Liver (tissue), 9 donors: ENCODE measurements around the gene KIAA0753. TPM values are rescaled to one million over a fixed set of nuclear protein-coding genes. Genes with fewer than 3 reads are reported as not detected.

ENCODE experiments used
- DNase-seq: peaks from one replicate; pipeline ENCODE4 v3.0.0-alpha.2; 2017; ENCODE audit warnings: low spot score
- H3K27ac ChIP-seq, 2 donors: one replicate each; pipeline ENCODE4 v1.7.0; 2013; ENCODE audit warnings: inconsistent platforms in 2 of 2, low read length in 2 of 2, control low read depth in 1 of 2, low read depth in 1 of 2, mild to moderate bottlenecking in 1 of 2
- H3K27me3 ChIP-seq, 4 donors: one replicate each; pipeline versions ENCODE4 v1.6.1 to v1.7.0; 2013; ENCODE audit warnings: low read length in 3 of 4, inconsistent platforms in 1 of 4, mild to moderate bottlenecking in 1 of 4, moderate library complexity in 1 of 4; ENCODE audit not compliant: control insufficient read depth in 4 of 4, insufficient read depth in 4 of 4
- H3K36me3 ChIP-seq, 4 donors: one replicate each; pipeline versions ENCODE4 v1.6.1 to v1.7.0; 2013; ENCODE audit warnings: low read length in 3 of 4, mild to moderate bottlenecking in 3 of 4, low read depth in 1 of 4, moderate library complexity in 1 of 4; ENCODE audit not compliant: control insufficient read depth in 4 of 4, insufficient read depth in 3 of 4
- H3K4me1 ChIP-seq, 4 donors: one replicate each; pipeline versions ENCODE4 v1.6.1 to v1.7.0; 2013; ENCODE audit warnings: low read length in 3 of 4, mild to moderate bottlenecking in 3 of 4, moderate library complexity in 1 of 4; ENCODE audit not compliant: control insufficient read depth in 4 of 4, insufficient read depth in 4 of 4
- H3K4me3 ChIP-seq, 3 donors: one replicate each; pipeline versions ENCODE4 v1.6.1 to v1.7.0; 2013; ENCODE audit warnings: low read length in 3 of 3, control low read depth in 1 of 3, low read depth in 1 of 3, mild to moderate bottlenecking in 1 of 3
- H3K9ac ChIP-seq, 2 donors: one replicate each; pipeline ENCODE4 v1.7.0; 2013; ENCODE audit warnings: low read length in 2 of 2, mild to moderate bottlenecking in 2 of 2, moderate library complexity in 2 of 2, control low read depth in 1 of 2, low read depth in 1 of 2
- H3K9me3 ChIP-seq, 4 donors: one replicate each; pipeline versions ENCODE4 v1.6.1 to v1.7.0; 2013; ENCODE audit warnings: low read length in 3 of 4; ENCODE audit not compliant: control insufficient read depth in 4 of 4
- EGR1 ChIP-seq, 2 donors: IDR thresholded peaks; 2 replicates each; pipeline ENCODE4 v1.6.1; 2016 to 2018; ENCODE audit warnings: antibody characterized with exemption in 2 of 2, low read depth in 2 of 2
- FOXA1 ChIP-seq: IDR thresholded peaks from 2 replicates; pipeline ENCODE4 v1.6.1; 2016; ENCODE audit warnings: antibody characterized with exemption
- FOXA2 ChIP-seq: IDR thresholded peaks from 2 replicates; pipeline ENCODE4 v1.6.1; 2016; ENCODE audit warnings: antibody characterized with exemption
- GABPA ChIP-seq, 2 donors: IDR thresholded peaks in 1 of 2; conservative IDR thresholded peaks in 1 of 2; 2 replicates each; pipeline ENCODE4 v1.6.1; 2016; ENCODE audit warnings: antibody characterized with exemption in 2 of 2, mild to moderate bottlenecking in 1 of 2, moderate library complexity in 1 of 2
- HNF4A ChIP-seq, 2 donors: conservative IDR thresholded peaks; 2 replicates each; pipeline ENCODE4 v1.6.1; 2016; ENCODE audit warnings: antibody characterized with exemption in 2 of 2, mild to moderate bottlenecking in 2 of 2
- HNF4G ChIP-seq: IDR thresholded peaks from 2 replicates; pipeline ENCODE4 v1.6.1; 2016; ENCODE audit warnings: antibody characterized with exemption
- JUND ChIP-seq, 2 donors: IDR thresholded peaks; 2 replicates each; pipeline ENCODE4 v1.6.1; 2016; ENCODE audit warnings: antibody characterized with exemption in 2 of 2
- NR2F2 ChIP-seq: IDR thresholded peaks from 2 replicates; pipeline ENCODE4 v1.6.1; 2016; ENCODE audit warnings: antibody characterized with exemption
- RXRA ChIP-seq, 2 donors: IDR thresholded peaks; 2 replicates each; pipeline ENCODE4 v1.6.1; 2017 to 2018; ENCODE audit warnings: antibody characterized with exemption in 2 of 2, mild to moderate bottlenecking in 1 of 2
- SP1 ChIP-seq: IDR thresholded peaks from 2 replicates; pipeline ENCODE4 v1.6.1; 2018; ENCODE audit warnings: antibody characterized with exemption, mild to moderate bottlenecking
- TAF1 ChIP-seq: conservative IDR thresholded peaks from 2 replicates; pipeline ENCODE4 v1.6.1; 2016; ENCODE audit warnings: antibody characterized with exemption, mild to moderate bottlenecking
- YY1 ChIP-seq: IDR thresholded peaks from 2 replicates; pipeline ENCODE4 v1.6.1; 2016; ENCODE audit warnings: antibody characterized with exemption, mild to moderate bottlenecking
- WGBS: extraction: QIAGEN DNeasy Blood & Tissue Kit; methylation state at CpG from one replicate; pipeline ENCODE4 v1.1.7; 2013; 5-methylcytosine and 5-hydroxymethylcytosine counted together
- polyA plus RNA-seq, 2 donors: library from polyadenylated mRNA; stranded (reverse) in 1 of 2; unstranded in 1 of 2; fragments of 200-250 nt in 1 of 2; fragments of >200 nt in 1 of 2; fragmentation: Nextera tagmentation in 1 of 2; extraction: Ambion mirVana in 1 of 2; gene quantifications; one replicate each; pipeline versions ENCODE4 v1.2.1 to v1.2.3, GENCODE V29; 2013 to 2015
- total RNA-seq, 2 donors: library from RNA; depleted of rRNA; stranded (reverse); fragments of >200 nt; gene quantifications; one replicate each; pipeline ENCODE4 v1.2.3, GENCODE V29; 2014
- TF ChIP-seq, protein P1 (sequence below): IDR thresholded peaks from 2 replicates; pipeline ENCODE4 v1.6.1; 2016; ENCODE audit warnings: antibody characterized with exemption
- TF ChIP-seq, protein P2 (sequence below): IDR thresholded peaks from 2 replicates; pipeline ENCODE4 v1.6.1; 2016; ENCODE audit warnings: antibody characterized with exemption
- TF ChIP-seq, protein P3 (sequence below): IDR thresholded peaks from 2 replicates; pipeline ENCODE4 v1.6.1; 2016; ENCODE audit warnings: antibody characterized with exemption, mild to moderate bottlenecking
- TF ChIP-seq, protein P4 (sequence below): fragments of 150-350 bp; IDR thresholded peaks from 2 replicates; pipeline ENCODE4 v1.5.1; 2017; ENCODE audit warnings: improper control_type of control experiment, low read depth, low read length; ENCODE audit not compliant: missing input control
- donor health status: healthy.
- donor health status: healthy.
- donor health status: healthy.
- donor health status: healthy.
- donor health status: healthy.

KIAA0753 gene
- total and polyA plus RNA-seq, 4 donors = 2.0 to 5.9 (median 3.0) TPM

DNA sequence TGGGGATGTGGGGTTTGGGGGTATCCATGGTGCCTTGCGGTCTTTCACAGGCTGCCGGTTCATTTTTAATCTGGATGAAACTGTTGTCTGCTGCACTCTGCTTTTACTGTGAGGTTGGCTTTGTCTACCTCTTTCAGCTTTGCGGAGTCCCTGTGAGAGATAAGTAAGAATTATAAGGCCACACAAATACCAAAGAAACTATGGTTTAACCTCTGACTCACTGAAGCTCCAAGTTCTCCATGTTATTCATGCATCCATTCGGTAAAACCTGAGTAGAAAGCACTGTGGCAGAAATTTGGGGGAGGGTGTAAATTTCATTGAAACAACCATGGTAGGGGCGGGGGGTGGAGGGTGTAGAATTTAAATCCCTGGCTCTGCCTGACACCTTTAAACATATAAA lies 30.5 kb downstream of the KIAA0753 start:
- Histone ChIP-seq H3K4me1 (no peaks in the 10 kb centered on the region), H3K9ac (no peak overlapping the region), H3K27me3 (no peaks in the 10 kb centered on the region), H3K9me3 (no peaks in the 10 kb centered on the region), H3K4me3 (no peak overlapping the region), H3K36me3 (peaks cover 7 to 38% (median 26%) of the 10 kb centered on the region in 4 donors), H3K27ac (no peak overlapping the region)
- TF ChIP-seq RXRA (IDR thresholded peaks at IDR 0.05) = no peak
- 98% methylated on average over 5 of the region's 5 CpGs for WGBS
- no peak for DNase-seq

DNA sequence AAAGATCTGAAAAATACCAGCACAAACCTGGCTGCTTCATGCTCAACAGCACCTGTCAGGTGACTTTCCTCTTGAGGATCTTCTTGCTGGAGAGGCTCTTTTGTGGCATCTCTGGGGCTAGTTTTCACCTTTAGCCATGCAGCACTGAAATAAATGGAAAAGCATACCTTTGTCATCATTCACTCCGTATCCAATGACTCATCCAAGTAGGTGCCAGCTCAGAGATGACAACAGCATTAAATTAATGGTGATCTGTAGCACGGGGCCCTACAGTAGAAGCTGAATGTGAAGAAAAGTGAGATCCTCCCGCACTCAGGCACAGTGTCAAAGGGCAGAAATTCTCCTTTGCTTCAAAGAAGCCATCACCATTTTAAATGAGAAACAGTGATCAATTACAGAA lies 32.2 kb downstream of the KIAA0753 start:
- Histone ChIP-seq H3K27me3 (no peaks in the 10 kb centered on the region), H3K4me3 (no peak overlapping the region), H3K27ac (no peak overlapping the region), H3K36me3 (peaks cover 7 to 39% (median 26%) of the 10 kb centered on the region in 4 donors), H3K4me1 (no peaks in the 10 kb centered on the region), H3K9me3 (no peaks in the 10 kb centered on the region), H3K9ac (no peak overlapping the region)
- WGBS = 95% methylated on average over 3 of the region's 3 CpGs
- DNase-seq = no peak
- TF ChIP-seq HNF4G (no peak), GABPA (IDR thresholded peaks at IDR 0.05 in 1 of 2, conservative IDR thresholded peaks at IDR 0.05 in 1 of 2) (no peak), FOXA1 (no peak), EGR1 (IDR thresholded peaks at IDR 0.05; ENCODE audit: low read depth in 2 of 2) (no peak), HNF4A (conservative IDR thresholded peaks at IDR 0.05) (no peak), YY1 (no peak), NR2F2 (no peak), FOXA2 (no peak), JUND (IDR thresholded peaks at IDR 0.05) (no peak), TAF1 (no peak), SP1 (no peak), RXRA (IDR thresholded peaks at IDR 0.05) (no peak)
- TF ChIP-seq, protein P1, sequence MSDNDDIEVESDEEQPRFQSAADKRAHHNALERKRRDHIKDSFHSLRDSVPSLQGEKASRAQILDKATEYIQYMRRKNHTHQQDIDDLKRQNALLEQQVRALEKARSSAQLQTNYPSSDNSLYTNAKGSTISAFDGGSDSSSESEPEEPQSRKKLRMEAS = no peak
- TF ChIP-seq, protein P2, sequence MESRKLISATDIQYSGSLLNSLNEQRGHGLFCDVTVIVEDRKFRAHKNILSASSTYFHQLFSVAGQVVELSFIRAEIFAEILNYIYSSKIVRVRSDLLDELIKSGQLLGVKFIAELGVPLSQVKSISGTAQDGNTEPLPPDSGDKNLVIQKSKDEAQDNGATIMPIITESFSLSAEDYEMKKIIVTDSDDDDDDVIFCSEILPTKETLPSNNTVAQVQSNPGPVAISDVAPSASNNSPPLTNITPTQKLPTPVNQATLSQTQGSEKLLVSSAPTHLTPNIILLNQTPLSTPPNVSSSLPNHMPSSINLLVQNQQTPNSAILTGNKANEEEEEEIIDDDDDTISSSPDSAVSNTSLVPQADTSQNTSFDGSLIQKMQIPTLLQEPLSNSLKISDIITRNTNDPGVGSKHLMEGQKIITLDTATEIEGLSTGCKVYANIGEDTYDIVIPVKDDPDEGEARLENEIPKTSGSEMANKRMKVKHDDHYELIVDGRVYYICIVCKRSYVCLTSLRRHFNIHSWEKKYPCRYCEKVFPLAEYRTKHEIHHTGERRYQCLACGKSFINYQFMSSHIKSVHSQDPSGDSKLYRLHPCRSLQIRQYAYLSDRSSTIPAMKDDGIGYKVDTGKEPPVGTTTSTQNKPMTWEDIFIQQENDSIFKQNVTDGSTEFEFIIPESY = no peak
- TF ChIP-seq, protein P3, sequence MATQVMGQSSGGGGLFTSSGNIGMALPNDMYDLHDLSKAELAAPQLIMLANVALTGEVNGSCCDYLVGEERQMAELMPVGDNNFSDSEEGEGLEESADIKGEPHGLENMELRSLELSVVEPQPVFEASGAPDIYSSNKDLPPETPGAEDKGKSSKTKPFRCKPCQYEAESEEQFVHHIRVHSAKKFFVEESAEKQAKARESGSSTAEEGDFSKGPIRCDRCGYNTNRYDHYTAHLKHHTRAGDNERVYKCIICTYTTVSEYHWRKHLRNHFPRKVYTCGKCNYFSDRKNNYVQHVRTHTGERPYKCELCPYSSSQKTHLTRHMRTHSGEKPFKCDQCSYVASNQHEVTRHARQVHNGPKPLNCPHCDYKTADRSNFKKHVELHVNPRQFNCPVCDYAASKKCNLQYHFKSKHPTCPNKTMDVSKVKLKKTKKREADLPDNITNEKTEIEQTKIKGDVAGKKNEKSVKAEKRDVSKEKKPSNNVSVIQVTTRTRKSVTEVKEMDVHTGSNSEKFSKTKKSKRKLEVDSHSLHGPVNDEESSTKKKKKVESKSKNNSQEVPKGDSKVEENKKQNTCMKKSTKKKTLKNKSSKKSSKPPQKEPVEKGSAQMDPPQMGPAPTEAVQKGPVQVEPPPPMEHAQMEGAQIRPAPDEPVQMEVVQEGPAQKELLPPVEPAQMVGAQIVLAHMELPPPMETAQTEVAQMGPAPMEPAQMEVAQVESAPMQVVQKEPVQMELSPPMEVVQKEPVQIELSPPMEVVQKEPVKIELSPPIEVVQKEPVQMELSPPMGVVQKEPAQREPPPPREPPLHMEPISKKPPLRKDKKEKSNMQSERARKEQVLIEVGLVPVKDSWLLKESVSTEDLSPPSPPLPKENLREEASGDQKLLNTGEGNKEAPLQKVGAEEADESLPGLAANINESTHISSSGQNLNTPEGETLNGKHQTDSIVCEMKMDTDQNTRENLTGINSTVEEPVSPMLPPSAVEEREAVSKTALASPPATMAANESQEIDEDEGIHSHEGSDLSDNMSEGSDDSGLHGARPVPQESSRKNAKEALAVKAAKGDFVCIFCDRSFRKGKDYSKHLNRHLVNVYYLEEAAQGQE = no peak
- TF ChIP-seq, protein P4, sequence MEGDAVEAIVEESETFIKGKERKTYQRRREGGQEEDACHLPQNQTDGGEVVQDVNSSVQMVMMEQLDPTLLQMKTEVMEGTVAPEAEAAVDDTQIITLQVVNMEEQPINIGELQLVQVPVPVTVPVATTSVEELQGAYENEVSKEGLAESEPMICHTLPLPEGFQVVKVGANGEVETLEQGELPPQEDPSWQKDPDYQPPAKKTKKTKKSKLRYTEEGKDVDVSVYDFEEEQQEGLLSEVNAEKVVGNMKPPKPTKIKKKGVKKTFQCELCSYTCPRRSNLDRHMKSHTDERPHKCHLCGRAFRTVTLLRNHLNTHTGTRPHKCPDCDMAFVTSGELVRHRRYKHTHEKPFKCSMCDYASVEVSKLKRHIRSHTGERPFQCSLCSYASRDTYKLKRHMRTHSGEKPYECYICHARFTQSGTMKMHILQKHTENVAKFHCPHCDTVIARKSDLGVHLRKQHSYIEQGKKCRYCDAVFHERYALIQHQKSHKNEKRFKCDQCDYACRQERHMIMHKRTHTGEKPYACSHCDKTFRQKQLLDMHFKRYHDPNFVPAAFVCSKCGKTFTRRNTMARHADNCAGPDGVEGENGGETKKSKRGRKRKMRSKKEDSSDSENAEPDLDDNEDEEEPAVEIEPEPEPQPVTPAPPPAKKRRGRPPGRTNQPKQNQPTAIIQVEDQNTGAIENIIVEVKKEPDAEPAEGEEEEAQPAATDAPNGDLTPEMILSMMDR = no peak
